ENCODE results near the gene RAB12.

DNA sequence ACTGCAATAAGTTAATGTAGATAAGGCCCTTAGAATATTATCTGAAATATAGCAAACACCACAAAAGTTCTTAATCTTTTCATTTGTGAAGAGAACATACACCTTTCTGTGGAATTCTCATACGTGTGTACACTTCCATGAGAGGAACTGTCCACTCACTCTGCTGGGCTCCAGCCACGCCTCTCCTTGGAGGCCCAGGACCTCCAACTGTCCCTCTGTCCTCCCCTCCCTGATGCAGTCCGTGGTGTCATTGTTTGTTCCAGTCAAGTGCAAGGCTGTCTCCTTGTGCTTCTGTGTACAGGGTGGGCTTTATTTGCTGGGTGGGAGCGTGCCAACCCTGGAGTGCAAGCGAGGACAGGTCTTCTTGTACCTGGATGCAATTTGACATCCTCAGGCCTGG is 8.7 kb downstream of the RAB12 start:
- TF ChIP-seq, protein P1, sequence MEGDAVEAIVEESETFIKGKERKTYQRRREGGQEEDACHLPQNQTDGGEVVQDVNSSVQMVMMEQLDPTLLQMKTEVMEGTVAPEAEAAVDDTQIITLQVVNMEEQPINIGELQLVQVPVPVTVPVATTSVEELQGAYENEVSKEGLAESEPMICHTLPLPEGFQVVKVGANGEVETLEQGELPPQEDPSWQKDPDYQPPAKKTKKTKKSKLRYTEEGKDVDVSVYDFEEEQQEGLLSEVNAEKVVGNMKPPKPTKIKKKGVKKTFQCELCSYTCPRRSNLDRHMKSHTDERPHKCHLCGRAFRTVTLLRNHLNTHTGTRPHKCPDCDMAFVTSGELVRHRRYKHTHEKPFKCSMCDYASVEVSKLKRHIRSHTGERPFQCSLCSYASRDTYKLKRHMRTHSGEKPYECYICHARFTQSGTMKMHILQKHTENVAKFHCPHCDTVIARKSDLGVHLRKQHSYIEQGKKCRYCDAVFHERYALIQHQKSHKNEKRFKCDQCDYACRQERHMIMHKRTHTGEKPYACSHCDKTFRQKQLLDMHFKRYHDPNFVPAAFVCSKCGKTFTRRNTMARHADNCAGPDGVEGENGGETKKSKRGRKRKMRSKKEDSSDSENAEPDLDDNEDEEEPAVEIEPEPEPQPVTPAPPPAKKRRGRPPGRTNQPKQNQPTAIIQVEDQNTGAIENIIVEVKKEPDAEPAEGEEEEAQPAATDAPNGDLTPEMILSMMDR (IDR thresholded peaks at IDR 0.05 in 2 of 3, conservative IDR thresholded peaks at IDR 0.05 in 1 of 3; ENCODE audit: borderline replicate concordance in 1 of 3, insufficient read depth in 1 of 3, low read depth in 2 of 3, low read length in 2 of 3), result no peak
- TF ChIP-seq EZH2 (IDR thresholded peaks at IDR 0.05) (no peak), EZH2phosphoT487 (IDR thresholded peaks at IDR 0.05; ENCODE audit: borderline replicate concordance) (no peak), JUND (IDR thresholded peaks at IDR 0.05) (no peak), POLR2A (IDR thresholded peaks at IDR 0.05; ENCODE audit: borderline replicate concordance, extremely low read depth, insufficient read depth, insufficient read length) (no peak), POLR2AphosphoS5 (IDR thresholded peaks at IDR 0.05; ENCODE audit: low read depth, low read length) (no peak), EGR1 (IDR thresholded peaks at IDR 0.05; ENCODE audit: low read depth) (no peak)
